NCI-H1930 (cell line): Measurements from ENCODE around the gene DMXL1.
"Not testable (repeated sequence)": the region's sequence is repeated elsewhere in the genome, so short reads cannot be mapped to it uniquely, and the experiment has no call there.

Experiments used
- DNase-seq, 2 experiments: peaks; one replicate each; lab custom pipeline; 2025; lab: John Stamatoyannopoulos, UW

Gene DMXL1

DNA sequence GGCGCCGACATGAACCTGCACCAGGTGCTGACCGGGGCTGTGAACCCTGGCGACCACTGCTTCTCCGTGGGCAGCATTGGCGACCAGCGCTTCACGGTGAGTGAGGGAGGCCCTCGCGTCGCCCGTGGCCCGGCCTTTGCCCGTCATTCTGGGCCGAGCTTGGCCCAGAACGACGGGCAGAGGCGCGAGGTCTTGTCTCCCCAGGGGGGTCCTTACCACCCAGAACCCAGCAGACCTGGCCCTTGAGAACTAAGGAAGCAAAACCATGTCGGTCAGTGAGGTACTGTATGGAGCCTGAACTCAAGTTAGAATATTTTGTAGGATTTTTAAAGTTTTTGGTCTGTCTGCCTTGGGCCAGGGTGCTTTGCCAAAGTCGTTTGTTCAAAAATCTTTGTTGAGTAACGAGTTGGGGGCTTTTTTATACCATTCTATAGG is 691 bp downstream of the DMXL1 start:
- DNase-seq: no peak

GRCh38 chr5:119072496-119072895 is 1.6 kb downstream of the DMXL1 start:
- no peak for DNase-seq

GRCh38 chr5:119073746-119074337 is 3.0 kb downstream of the DMXL1 start:
- not testable (repeated sequence) for DNase-seq

DNA sequence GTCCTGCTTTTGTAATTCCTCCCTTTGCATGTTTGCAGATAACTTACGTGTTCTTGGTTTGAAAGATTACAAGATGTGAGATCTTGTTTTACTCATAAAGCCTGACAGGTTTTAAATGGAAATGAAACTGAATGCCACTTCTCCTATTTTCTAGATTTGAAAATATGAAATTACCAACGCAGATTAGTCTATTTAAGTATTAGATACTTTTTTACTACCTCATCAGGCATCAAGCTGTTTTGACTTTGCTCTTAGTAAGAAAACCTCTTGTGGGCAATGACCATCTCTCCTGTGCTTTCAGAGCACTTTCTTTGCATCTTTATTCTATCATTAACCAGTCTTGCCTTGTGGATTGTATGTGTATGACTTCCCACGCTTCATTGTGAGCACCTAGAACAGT is 3.5 kb downstream of the DMXL1 start:
- DNase-seq: no peak

DNA sequence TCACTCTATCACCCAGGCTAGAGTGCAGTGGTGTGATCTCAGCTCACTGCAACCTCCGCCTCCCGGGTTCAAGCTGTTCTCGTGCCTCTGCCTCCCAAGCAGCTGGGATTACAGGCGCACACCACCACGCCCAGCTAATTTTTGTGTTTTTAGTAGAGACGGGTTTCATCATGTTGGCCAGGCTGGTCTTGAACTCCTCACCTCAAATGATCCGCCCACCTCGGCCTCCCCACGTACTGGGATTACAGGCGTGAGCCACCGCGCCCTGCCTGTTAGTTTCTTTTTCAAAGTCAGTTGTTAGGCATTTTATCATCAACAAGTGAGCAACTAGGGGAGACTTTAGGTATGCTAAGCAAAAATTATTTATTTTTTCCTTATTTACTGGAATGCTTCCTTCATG is 4.4 kb downstream of the DMXL1 start:
- DNase-seq: not testable (repeated sequence)

GRCh38 chr5:119076080-119076479 is 5.2 kb downstream of the DMXL1 start:
- DNase-seq: no peak

DNA sequence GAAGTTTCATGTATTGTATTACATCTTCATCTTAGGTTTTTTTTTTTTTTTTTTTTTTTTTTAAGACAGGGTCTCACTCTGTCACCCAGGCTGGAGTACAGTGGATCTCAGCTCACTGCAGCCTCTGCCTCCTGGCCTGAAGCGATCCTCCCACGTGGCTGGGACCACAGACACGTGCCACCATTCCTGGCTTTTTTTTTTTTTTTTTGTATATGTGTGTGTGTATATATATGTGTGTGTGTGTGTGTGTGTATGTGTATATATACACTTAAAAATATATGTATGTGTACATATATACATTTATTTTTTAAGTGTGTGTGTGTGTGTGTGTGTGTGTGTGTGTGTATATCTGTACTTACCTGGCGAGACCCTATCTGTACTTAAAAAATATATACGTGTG is 6.6 kb downstream of the DMXL1 start:
- no peak for DNase-seq

- DNase-seq: no peak
Observed at GRCh38 chr5:119078071-119078846, 7.4 kb downstream of the DMXL1 start.

DNA sequence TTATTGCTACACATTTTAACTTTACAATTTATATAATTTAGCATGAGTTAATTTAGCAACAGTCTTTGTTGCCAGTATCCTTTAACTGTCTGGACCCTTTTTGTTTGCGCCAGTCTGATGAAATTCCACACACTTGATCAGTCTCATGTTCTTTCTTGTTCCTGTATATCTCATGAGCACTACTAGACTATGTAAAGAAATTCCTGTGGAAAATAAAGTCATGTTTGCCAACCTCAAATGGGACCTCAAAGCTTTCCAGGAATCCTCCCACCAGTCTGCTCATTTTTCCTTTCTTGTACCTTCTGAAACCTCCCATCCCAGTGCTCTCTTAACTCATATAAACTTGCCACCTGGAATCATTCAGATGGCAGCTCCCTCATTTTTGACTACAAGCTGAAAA is 8.0 kb downstream of the DMXL1 start:
- no peak for DNase-seq

GRCh38 chr5:119079318-119079921 is 8.5 kb downstream of the DMXL1 start:
- no peak for DNase-seq

GRCh38 chr5:119080936-119081335 is 10.0 kb downstream of the DMXL1 start:
- no peak for DNase-seq

DNA sequence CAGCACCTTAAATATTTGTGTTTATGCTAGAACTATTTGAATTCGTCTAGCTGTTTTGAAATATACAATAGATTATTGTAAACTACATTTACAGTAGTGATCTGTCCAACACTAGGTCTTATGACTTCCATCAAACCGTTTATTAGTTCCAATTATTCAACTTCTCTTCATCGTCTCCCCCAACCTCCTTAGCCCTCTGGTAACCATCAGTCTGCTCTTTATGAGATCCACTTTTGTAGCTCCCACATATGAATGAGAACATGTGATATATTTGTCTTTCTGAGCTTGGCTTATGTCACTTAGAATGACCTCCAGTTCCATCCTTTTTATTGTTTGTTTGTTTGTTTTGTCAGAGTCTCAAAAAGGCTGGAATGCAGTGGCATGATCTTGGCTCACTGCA is 11.8 kb downstream of the DMXL1 start:
- no peak for DNase-seq

DNA sequence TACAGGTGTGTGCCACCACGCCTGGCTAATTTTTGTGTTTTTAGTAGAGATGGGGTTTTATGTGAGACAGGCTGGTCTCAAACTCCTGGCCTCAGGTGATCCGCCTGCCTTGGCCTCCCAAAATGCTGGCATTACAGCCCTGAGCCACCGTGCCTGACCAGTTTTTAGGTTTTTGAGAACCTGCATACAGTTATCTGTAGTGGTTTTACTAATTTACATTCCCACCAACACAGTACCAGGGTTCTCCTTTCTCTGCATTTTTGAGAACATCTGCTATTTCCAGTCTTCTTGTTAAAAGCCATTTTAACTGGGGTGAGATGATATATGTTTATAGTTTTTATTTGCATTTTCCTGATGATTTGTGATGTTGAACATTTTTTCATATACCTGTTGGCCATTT is 12.8 kb downstream of the DMXL1 start:
- DNase-seq: no peak

DNA sequence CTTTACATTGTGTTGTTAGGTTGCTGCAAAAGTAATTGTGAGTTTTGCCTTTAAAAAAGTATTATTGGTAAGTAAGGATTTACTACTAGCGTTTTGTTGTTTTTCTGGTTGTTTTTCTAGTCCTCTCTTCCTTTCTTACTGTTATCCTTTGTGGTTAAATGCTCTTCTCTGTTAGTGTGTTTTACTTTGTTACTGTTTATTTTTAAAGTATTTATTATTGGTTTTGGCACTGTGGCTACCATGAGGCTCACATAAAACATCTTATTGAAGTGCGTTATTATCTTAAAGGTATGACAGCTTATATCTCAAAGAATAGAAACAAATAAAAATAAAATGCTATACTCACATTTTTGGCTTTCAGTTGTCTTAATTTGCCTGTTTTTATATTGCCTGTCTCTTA is 17.6 kb downstream of the DMXL1 start:
- no peak for DNase-seq

DNA sequence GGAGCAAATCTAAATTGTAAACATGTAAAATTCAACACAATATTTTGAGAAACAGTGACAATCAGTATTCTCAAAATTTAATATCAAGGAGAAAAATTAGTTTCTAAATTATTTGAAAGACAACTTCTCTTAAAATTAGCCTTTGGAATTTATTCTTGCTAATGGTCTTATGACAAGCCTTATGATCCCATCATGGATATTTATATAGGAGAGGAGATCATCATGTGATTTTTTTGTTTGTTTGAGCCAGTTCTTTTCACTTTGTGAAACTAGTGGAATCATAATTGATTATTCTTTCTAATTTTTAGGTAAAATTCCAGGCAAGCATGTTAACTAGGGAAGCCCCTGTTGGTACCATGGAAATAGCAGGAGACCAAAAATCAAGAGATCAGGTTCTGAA is 24.7 kb downstream of the DMXL1 start:
- no peak for DNase-seq

DNA sequence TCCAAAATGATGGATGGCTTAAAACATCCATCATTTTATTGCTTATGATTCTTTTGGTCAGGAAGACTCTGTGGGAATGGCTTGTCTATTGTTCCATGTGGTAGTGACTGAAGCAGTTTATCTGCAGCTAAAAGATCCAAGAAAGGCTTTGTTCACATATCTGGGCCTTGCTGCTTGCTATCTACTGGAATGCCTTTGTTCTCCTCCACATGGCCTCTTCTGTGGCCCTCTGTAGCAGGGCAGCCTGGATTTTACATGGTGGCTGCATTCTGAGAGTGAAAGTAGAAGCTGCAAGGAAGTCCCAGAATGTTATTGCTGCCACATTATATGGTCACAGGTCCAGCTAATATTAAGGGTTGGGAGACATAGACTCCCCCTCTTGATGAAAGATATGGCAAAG is 35.1 kb downstream of the DMXL1 start:
- DNase-seq: no peak

GRCh38 chr5:119112151-119112550 is 41.3 kb downstream of the DMXL1 start:
- DNase-seq: no peak

- no peak for DNase-seq
Observed at GRCh38 chr5:119117237-119117636, 46.4 kb downstream of the DMXL1 start.

DNA sequence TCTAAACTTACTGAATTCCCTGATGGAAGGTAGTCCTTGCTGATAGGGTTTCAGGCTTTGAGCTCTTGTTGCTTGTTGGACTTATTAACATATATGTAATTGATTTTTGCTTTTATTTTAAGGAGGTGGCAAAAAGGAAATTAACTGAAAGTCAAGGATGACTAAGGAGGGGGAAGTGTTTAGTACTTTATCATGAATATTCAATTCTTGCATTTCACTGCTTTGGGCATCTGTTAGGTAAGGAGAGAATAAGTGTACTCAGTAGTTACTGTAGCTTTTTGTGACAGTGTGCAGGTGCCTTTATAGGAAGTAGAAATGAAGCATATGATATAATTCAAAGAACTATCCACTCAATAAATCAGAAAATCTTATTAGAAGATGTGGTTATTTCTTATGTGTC is 47.1 kb downstream of the DMXL1 start:
- no peak for DNase-seq

DNA sequence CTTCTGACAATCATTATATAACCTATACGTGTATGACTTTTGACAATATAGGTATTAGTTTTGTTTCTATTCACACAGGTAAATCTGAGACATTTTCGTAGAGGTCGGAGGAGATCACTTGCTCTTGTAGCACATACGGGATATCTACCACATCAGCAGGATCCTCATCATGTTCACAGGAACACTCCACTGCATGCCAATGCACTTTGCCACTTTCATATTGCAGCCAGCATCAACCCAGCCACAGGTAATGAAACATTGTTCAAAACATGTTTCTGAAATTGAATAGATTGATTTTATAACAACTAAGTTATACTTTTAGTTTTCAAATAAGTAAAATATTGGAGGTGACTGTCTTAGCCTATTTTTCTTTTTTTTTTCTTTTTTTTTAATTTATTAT is 50.0 kb downstream of the DMXL1 start:
- DNase-seq: no peak

DNA sequence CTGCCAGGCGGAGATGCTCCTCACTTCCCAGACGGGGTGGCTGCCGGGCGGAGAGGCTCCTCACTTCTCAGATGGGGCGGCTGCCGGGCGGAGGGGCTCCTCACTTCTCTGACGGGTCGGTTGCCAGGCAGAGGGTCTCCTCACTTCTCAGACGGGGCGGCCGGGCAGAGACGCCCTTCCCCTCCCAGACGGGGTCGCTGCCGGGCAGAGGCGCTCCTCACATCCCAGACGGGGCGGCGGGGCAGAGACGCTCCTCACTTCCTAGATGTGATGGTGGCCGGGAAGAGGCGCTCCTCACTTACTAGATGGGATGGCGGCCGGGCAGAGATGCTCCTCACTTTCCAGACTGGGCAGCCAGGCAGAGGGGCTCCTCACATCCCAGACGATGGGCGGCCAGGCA is 51.6 kb downstream of the DMXL1 start:
- not testable (repeated sequence) for DNase-seq

GRCh38 chr5:119123280-119123679 is 52.4 kb downstream of the DMXL1 start:
- no peak for DNase-seq

DNA sequence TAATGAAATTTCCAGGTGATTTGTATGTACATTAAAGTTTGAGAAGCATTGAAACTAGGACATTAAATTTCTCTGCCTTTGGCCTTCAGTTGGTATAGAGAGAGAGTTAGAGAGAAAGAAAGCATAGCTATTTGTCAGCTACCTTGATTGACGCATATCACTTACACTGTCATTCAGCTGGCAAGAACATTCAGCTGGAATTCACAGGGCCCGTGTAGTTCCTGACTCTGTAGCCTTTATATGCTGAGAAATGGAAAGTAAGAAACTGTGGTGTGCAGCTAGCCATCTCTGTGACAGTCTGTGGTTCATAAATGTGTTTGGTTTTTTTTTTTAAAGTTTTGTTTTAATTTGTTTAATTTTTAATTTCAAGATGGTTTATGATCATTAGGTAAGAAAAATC is 58.9 kb downstream of the DMXL1 start:
- DNase-seq: no peak
